ENCODE measurements around the gene FXYD3.

Gene FXYD3

DNA sequence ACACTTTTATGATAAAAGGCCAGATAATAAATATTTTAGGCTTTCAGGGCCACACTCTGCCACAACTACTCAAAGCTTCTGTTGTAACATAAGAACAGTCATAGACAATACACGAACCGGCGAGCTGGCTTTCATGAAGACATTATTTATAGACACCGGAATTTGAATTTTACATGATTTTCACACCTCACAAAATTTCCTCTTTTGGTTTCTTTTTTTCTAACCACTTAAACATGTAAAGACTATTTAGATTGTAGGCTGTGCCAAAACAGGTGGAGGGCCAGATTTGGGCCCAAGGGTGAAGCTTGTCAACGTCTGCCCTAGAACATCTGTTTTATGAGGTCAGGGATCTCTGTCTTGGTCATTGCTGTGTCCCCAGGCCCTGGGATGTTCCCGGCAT is 29.7 kb upstream of the FXYD3 start:
- Histone ChIP-seq H3K4me3 (ENCODE audit: severe bottlenecking) (no peak overlapping the region), H3K36me3 (ENCODE audit: low read depth) (no peaks in the 10 kb centered on the region), H3K27me3 (ENCODE audit: insufficient read depth, poor library complexity, severe bottlenecking) (no peaks in the 10 kb centered on the region), H3K27ac (ENCODE audit: poor library complexity, severe bottlenecking) (no peak overlapping the region), H3K9me3 (ENCODE audit: severe bottlenecking) (no peaks in the 10 kb centered on the region), H3K4me1 (ENCODE audit: insufficient read depth, poor library complexity, severe bottlenecking) (no peaks in the 10 kb centered on the region)
- ATAC-seq (ENCODE audit: low read depth) (no peak), DNase-seq (ENCODE audit: low spot score) (no peak)
- TF ChIP-seq, protein P1, sequence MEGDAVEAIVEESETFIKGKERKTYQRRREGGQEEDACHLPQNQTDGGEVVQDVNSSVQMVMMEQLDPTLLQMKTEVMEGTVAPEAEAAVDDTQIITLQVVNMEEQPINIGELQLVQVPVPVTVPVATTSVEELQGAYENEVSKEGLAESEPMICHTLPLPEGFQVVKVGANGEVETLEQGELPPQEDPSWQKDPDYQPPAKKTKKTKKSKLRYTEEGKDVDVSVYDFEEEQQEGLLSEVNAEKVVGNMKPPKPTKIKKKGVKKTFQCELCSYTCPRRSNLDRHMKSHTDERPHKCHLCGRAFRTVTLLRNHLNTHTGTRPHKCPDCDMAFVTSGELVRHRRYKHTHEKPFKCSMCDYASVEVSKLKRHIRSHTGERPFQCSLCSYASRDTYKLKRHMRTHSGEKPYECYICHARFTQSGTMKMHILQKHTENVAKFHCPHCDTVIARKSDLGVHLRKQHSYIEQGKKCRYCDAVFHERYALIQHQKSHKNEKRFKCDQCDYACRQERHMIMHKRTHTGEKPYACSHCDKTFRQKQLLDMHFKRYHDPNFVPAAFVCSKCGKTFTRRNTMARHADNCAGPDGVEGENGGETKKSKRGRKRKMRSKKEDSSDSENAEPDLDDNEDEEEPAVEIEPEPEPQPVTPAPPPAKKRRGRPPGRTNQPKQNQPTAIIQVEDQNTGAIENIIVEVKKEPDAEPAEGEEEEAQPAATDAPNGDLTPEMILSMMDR (IDR thresholded peaks at IDR 0.05; ENCODE audit: poor library complexity, severe bottlenecking), result no peak

DNA sequence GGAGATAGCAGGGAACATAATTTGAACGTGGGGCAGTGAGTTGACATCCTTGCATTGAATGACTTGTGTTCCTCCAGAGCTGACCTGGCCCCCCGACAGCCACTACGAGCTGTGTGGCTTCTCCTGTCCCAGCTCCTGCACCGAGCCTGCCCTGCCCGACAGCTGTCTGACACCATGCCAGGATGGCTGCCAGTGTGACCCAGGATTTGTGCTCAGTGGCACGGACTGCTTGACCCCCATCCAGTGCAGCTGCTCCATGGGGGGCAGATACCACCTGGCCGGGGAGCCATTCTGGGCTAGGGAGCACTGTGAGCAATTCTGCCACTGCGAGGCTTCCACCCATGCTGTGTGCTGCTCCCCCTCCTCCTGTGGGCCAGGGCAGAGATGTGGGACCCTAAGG is 29.2 kb upstream of the FXYD3 start:
- no peak overlapping the region for H3K27ac ChIP-seq (ENCODE audit: poor library complexity, severe bottlenecking)
- no peak for DNase-seq (ENCODE audit: low spot score)
- H3K4me3 ChIP-seq (ENCODE audit: severe bottlenecking), result no peak overlapping the region
- H3K4me1 ChIP-seq (ENCODE audit: insufficient read depth, poor library complexity, severe bottlenecking), result no peaks in the 10 kb centered on the region
- ATAC-seq (ENCODE audit: low read depth), result no peak
- TF ChIP-seq, protein P1 (IDR thresholded peaks at IDR 0.05; ENCODE audit: poor library complexity, severe bottlenecking), result no peak
- H3K9me3 ChIP-seq (ENCODE audit: severe bottlenecking), result no peaks in the 10 kb centered on the region
- no peaks in the 10 kb centered on the region for H3K36me3 ChIP-seq (ENCODE audit: low read depth)
- H3K27me3 ChIP-seq (ENCODE audit: insufficient read depth, poor library complexity, severe bottlenecking), result no peaks in the 10 kb centered on the region

DNA sequence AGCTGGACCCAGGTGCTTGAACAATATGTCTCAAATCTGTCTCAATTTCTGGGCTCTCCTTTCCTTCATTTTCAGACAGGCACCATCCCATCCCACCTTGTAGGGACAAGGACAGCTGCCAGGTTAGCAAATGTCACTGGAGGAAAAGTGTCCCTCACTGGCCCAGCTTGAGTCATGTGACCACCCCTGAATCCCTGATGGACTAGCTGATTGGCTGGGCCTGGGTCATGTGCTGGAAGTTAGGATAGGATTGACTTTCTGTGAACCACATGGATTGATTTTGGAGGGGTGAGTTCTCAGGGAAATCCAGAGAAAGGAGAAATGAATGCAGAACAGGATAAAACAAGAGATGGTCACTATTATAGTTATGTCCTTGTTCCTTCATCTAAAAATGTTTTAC is 28.2 kb upstream of the FXYD3 start:
- Histone ChIP-seq H3K9me3 (ENCODE audit: severe bottlenecking) (no peaks in the 10 kb centered on the region), H3K4me1 (ENCODE audit: insufficient read depth, poor library complexity, severe bottlenecking) (no peaks in the 10 kb centered on the region), H3K27me3 (ENCODE audit: insufficient read depth, poor library complexity, severe bottlenecking) (no peaks in the 10 kb centered on the region), H3K27ac (ENCODE audit: poor library complexity, severe bottlenecking) (no peak overlapping the region), H3K4me3 (ENCODE audit: severe bottlenecking) (no peak overlapping the region), H3K36me3 (ENCODE audit: low read depth) (no peaks in the 10 kb centered on the region)
- TF ChIP-seq, protein P1 (IDR thresholded peaks at IDR 0.05; ENCODE audit: poor library complexity, severe bottlenecking), result no peak
- ATAC-seq (ENCODE audit: low read depth), result no peak
- no peak for DNase-seq (ENCODE audit: low spot score)

DNA sequence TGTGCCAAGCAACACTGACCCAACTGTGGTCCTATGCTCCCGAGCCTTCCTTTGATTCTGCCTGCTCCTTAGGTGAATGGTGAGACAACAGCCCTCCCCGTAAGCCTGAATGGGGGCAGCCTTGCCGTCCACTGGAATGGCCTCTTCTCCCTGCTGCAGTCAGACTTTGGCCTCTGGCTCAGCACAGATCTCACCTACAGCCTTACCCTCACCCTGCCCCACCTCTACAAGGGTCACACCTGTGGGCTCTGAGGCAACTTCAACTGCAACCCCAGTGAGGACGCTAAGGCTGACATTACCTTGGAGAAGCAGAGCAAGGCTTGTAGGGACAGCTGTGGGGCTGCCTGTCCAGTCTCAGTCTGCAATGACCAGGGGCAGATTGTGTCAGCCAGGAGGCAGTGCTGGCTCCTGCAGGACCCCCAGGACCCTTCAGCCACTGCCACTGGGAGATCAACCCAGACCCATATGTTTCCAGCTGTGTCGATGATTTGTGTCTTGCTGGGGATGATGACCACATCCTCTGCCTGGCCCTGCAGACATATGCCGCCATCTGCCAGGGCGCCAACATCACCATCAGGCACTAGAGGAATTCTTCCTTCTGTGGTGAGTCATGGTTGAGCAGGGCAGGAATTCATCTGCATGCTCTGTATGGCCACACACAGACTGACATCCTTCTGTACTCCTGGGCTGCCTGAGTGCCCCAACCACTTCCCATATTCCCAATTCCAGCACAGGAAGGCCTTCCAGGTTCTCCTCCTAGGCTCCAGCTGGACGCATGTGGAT is 27.3 kb upstream of the FXYD3 start:
- H3K4me3 ChIP-seq (ENCODE audit: severe bottlenecking), result no peak overlapping the region
- H3K9me3 ChIP-seq (ENCODE audit: severe bottlenecking), result no peaks in the 10 kb centered on the region
- TF ChIP-seq, protein P1 (IDR thresholded peaks at IDR 0.05; ENCODE audit: poor library complexity, severe bottlenecking), result no peak
- no peaks in the 10 kb centered on the region for H3K4me1 ChIP-seq (ENCODE audit: insufficient read depth, poor library complexity, severe bottlenecking)
- H3K27me3 ChIP-seq (ENCODE audit: insufficient read depth, poor library complexity, severe bottlenecking), result no peaks in the 10 kb centered on the region
- H3K27ac ChIP-seq (ENCODE audit: poor library complexity, severe bottlenecking), result no peak overlapping the region
- H3K36me3 ChIP-seq (ENCODE audit: low read depth), result no peaks in the 10 kb centered on the region
- DNase-seq (ENCODE audit: low spot score) (no peak), ATAC-seq (ENCODE audit: low read depth) (peak; percentile 89)

DNA sequence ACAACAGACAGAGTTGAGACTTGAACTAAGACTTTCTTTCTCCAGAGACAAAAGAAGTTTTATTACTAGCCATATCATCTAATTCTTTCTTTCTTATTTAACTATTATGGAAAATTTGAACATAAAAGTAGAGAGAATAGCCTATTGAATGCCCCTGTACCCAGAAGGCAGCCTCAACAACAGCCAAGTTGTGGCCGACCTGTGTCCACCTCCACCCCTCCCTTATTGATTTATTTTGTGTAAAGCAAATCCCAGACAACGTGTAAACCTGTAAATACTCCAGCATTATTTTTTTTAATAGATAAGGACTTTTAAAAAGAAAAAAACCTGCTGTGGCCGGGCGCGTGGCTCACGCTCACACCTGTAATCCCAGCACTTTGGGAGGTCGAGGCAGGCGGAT is 26.1 kb upstream of the FXYD3 start:
- TF ChIP-seq, protein P1 (IDR thresholded peaks at IDR 0.05; ENCODE audit: poor library complexity, severe bottlenecking), result no peak
- no peaks in the 10 kb centered on the region for H3K9me3 ChIP-seq (ENCODE audit: severe bottlenecking)
- no peaks in the 10 kb centered on the region for H3K36me3 ChIP-seq (ENCODE audit: low read depth)
- H3K27ac ChIP-seq (ENCODE audit: poor library complexity, severe bottlenecking), result no peak overlapping the region
- no peak overlapping the region for H3K4me3 ChIP-seq (ENCODE audit: severe bottlenecking)
- no peaks in the 10 kb centered on the region for H3K27me3 ChIP-seq (ENCODE audit: insufficient read depth, poor library complexity, severe bottlenecking)
- DNase-seq (ENCODE audit: low spot score) (no peak), ATAC-seq (ENCODE audit: low read depth) (no peak)
- no peaks in the 10 kb centered on the region for H3K4me1 ChIP-seq (ENCODE audit: insufficient read depth, poor library complexity, severe bottlenecking)

Data from RWPE2 (cell line).